NCI-H1694 treated with DMSO at 0.1 percent for 48 hours (cell line): ENCODE measurements around the gene SLC6A6.

Experiments used
- DNase-seq: peaks from one replicate; lab custom pipeline; 2025; lab: John Stamatoyannopoulos, UW

SLC6A6 gene

DNA sequence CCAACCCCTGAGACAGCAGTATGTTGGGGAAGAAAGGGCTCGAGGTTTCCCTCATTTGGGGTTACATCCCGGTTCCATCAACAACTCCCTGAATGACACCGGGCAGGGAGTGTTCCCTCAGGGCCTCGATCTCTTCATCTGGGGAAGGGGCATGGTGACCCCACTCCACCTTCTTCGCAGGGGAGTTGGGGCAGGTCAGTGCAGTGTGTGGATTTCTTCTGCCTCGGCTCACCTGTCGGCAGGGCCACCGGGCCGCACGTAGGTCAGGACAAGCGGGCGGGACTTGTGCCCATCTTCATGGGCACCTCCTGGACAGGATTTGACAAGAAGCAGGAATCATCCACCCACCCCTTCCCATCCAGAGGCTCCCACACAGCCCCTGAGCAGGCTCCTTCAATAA is 120.4 kb downstream of the SLC6A6 start:
- DNase-seq: no peak

DNA sequence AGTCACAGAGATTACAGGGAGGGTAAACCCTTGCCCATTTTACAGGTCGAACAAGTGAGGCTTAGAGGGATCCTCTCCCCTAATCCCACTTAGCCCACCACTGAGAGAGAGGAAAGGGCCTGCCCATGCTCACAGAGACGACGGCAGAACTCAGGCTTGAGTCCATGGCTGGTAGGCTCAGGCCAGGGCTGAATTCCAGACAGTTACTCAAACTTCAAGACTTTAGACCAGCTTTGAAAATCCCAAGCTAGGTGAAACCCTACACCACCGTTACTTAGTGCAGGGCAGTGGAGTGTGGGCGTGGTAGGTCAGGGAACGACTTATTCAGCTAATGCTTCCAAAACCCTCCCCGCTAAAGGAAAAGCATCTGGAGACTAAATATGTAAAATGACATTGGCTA is 121.4 kb downstream of the SLC6A6 start:
- no peak for DNase-seq

DNA sequence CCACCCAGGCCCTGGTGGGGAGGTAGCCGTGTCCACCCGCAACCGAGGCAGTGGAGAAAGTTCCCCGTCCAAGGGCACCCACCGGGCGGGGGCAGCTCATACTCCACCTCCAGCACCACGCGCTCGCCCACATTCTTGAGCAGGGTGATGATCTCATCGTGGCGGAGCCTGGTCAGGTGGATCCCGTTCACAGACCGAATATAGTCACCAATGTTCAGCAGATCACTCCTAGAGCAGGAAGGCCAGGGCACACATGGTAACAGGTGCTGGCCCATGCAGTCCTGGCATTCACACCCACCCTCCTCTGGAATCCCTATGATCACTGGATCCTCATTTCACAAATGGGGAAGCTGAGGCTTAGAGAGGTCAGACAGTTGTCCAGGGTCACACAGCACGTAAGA is 121.9 kb downstream of the SLC6A6 start:
- no peak for DNase-seq

DNA sequence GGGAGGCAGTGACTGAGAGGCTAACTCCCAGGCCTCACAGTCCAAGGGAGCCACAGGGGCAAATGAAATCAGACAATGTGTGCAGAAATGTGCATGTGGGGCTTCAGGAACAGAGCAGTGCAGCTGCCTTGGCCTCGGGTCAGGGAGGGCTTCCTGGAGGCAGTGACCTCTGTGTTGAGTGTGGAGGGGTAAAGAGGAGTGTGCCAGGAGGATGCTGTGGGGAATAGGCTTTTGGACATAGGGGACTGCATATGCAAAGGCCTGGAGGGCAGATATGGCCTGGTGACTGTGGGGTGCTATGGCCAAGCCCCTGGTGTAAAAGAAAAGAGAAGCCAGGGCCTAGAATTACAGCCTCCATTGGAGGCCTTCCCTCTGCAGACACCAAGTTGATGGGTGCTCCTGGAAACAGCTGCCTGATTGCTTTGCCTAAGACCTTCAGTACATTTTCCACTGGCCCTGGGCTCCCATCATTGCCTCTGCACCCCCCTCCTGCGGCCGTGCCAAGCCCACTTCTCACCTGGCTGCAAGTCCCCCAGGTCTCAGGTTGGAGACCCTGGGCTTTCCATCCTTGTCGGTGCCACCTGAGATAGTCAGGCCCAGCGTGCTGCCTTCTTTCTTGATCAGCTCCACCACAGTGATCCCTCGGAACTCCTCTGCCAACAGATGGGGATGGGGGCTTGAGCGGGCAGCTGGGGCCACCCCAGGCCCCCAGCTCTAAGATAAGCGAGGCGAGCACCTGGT is 122.7 kb downstream of the SLC6A6 start:
- DNase-seq: no peak

DNA sequence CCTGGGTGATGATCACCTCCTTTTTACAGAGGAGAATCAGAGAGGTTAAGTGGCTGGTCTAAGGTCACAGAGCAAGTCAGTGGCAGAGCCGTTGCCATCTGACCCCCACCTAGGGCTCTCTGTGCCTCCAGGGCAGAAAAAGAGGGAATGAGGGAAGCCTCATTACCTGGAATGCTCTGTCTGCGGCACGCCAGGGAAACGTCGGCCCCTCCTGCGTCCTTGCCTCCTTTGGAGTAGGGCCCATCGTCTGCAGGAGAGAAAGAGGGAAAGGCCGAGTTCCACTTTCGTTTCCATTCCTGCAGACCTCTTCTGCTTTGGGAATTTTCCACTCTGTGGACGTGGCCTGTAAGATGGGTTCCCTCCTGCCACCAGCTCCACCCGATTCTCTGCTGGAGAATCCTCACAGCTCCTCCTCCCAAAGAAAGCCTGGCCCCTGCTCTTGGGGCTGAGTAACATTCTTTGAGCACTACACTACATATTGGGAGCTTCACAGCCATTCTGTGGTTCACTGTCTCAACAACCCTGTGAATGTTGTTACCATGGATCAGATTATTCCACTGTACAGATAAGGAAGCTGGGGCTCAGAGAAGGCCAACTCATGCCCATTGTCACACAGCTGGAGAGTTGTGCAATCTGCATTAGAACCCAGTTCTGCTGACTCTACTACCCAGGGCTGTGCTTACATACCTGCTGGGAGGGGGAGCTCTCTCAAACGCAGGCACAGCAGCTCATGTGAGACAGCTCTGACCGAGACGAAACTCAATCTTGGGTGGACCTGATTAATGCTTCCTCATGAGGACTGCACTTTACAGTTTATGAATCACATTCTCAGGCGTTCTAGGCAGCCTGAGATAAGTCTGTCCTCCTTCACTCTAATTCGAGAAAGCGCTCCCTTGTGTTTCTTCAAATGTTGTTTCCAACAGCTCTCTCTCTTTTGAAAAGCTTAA is 123.6 kb downstream of the SLC6A6 start:
- DNase-seq: no peak

DNA sequence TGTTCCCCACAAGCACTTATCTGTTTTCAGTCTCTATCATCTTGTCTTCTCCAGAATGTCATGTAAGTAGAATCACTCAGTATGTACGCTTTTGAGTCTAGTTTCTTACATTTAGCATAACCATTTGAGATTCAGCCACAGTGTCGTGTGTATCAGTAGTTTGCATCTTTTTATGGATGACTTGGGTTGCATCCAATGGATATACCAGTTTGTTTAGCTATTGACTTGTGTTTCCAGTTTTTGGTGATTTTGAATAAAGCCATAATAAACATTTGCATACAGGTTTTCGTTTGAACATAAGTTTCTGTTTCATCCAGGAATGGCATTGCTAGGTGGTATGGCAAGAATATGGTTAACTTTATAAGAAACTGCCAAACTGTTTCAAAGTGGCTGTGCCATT is 125.7 kb downstream of the SLC6A6 start:
- DNase-seq: no peak

DNA sequence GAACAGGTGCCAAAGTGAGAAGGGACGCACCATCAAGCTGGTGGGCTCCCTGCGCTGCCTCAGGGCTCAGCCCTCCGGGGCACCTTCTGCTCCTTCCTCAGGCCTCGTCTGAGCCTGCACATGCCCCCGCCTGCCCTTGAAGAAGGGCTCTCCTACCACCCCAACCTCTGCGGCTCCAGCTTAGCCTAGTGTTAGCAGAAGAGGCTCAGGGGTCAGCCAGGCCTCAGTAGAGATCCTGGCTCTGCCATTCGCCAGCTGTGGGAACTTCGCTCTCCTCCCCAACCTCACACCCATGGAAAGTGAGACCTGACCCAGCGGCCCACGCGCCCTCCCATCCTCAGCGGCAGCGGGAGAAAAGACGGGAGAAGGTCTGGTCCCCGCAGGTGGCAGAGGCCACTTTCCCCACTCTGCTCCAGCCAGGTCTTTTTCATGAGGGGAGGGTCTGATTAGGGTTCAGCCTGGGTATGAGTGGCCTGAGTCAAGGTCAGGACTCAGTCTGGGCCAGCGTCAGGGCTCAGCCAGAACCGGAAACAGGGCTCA is 129.5 kb downstream of the SLC6A6 start:
- DNase-seq: no peak

DNA sequence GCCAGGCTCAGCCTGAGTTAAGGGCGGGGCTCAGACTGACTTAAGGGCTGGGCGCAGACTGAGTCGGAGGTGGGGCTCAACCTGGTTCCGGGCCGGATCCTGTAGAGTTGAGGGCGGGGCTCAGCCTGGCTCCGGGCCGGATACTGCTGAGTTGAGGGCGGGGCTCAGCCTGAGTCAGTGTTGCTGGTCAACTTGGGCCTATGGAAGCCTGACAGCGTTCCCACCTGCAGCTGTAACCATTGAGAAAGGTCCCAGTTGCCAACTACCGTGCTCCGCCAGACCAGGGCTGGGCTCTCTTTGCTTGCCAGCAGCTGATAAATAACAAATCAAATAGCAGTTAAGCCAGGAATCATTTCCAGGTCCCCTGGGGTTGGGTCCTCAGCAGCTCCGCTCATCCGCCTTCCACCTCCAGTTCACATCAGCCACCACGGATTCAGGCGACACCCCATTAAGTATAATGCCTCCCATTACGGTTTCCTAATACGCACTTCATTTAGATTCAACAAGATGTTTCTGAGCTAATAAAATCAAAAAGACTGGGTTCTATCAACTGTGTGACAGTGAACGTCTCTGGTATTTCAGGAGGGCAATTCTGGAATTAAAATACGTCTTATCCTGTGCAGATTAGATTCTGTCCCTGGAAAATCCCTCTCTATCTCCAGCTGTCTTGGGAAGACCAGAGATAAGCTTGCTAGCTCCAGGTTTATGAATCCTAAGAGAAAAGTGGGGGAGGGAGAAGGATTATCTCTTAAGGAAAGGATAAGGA is 130.5 kb downstream of the SLC6A6 start:
- DNase-seq: no peak

DNA sequence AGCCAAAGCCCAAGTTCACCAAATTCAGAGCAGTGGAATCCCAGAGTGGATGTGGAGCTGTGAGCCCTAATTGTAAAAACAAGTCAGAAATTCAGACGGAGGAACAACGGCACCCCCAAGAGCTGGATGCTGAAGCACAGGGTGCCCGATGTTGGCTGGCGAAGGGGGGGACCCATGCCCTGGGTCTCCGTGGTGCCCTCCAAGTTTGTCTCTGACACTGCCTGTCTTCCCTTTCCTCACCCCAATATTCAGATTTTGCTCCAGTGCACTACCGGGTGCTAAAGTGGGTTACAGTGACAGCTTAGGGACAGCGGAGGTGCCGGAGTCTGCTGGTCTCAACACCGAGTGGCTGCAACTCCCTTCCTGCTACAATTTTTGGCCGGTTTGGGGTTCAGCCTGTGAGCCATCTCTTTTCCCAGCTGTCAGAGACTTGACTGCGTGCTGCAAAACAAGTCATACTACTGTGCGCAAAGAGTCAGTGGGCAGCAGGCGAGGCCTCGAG is 131.1 kb downstream of the SLC6A6 start:
- DNase-seq: no peak

DNA sequence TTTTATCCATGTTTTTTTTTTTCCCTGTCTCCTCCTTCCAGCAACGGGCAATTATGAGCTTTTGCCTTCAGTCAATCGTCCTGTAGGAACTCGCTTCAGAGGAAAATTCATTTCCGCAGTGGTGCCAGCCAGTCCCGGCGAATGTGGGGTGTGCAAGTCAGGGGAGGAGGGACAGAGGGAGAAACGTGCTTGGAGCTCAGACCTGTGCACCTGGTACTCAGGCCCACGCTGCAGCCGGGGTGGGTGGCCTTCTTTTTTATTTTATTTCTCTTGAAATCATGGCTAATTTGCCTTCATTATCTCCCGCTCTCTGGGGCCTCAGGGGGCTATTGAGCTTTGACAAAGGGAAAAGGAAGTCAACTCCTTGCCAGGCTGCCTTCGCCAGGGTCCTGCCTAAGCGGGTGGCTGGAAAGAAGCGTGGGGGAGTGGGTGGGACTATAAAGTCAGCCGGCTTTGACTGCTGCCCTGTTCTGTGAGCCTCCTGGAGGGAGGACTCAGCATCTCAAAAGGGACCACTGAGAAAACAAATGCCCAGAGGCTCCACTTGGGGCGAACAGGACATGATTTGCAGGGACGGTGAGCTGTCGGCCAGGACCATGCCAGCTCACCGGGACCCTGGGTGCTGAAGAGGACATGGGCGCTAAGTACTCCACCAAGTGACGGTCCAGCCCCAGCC is 132.2 kb downstream of the SLC6A6 start:
- DNase-seq: no peak

DNA sequence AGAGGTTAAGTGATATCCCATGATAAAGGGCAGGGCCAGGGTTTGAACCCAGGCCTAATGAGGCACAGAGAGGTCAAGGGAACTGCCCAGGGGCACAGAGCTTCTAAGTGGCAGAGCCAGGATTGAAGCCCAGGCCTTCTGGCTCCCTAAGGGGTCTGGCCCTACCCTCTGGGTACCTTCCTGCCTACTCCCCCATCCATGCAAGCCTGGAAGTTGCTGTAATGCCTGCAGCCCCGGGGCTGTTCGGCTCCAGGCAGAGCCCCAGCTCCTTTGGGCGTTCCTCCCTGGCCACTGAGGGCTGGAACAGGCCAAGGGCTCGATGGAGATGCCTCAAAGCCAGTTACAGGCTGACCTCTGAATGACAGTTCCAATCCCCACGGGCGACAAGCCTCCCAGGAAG is 133.2 kb downstream of the SLC6A6 start:
- no peak for DNase-seq

DNA sequence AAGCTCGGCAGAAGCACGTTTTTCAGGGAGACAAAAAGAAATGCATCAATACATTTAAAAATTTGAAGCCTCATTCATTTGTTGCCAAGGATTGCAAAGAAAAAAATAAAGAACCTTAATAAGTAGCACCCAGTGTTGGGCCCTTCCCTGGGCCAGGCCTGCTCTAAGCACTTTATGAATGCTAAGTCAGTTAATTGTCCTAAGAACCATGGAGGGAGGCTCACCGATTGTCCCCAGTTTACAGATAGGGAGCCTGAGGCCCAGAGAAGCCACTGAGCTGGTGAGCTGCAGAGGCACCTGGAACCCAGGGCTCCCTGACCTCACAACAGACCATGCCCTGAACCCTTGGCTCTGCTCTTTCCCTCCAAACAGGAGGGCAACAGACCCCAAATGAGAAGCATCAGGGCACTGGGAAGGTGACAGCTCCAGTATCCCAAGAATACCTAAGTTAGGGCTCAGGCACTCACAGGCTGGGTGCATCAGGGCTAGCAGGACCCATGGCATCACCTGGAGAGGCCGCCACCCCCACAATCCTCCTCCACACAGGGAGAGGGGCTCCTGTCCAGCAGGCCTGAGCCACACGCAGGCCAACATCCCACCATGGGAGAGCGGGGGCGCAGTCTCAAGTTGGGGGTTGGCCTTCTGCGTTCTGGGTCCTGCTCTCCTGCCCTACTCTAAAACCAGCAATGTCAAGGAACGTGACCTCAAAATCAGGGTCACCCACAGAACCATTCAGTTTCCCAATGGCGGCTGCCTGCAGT is 133.8 kb downstream of the SLC6A6 start:
- DNase-seq: no peak

DNA sequence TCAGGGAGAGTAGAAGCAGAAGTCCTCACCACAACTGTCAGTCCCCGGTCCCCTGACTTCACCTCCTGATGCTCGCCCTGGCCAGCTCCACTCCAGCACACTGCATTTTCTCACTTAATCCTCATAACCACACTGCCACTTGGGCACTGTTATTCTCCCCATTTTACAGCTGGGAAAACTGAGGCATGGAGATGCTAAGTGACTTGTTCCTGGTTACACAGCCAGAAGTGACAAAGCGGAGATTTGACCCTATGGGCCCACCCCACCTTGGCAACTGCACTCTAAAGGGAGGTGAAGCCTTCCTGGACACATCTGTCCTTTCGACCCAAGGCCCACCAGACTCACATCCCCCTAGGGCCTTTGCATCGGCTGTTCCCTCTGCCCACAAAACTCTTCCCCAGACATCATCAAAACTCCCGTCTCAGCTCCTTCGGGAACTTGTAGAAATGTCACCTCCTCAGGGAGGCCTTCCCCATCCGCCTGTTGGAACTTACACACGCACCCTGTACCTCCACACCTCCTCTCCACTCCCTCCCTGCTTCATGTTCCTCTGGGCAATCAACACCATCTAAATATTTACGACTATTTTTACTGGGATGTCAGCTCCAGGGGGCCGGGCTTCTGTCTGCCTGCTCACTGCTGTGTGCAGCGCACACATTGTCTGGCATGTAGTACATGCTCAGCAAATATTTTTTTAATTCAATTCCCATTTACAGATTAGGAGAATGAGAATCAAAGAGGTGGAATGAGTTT is 134.6 kb downstream of the SLC6A6 start:
- DNase-seq: no peak

DNA sequence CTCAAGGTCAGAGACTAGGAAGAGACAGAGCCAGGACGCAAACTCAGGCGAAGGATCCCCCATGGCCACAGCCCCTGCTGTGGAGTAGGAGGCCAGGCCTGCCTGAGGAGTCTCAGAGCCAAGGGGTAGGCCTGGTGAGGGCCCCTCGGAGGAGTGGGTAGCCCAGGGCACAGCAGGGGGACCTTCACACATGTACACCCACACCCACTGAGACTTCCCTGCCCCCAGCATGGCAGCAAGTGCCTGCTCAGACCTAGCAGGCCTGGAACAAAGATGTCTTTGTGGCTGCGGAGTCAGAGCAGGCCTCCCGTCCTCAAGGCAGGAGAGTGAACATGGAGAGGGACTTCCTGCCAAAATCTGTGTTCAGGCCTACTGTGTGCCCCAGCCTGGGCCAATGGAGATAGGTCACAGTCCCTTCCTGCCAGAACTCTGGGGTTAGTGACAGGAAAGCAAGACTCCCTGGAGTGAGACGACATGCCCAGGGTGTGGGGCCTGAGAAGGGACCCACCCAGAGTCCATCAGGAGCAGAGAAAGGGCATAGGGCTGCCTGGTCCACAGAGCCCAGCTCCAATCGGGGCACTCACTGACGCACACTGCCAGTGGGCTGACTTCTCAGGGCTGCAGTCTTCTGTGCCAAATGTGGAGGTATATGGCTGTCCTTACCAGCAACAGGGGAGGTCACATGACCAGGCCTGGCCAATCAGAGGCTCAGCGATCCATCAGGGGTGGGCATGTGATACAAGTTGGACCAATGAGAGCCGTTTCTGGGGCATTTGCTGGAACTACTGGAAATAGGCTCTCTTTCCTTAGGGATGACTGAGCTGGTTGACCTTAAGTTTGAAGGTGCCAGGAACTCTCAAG is 135.4 kb downstream of the SLC6A6 start:
- no peak for DNase-seq

DNA sequence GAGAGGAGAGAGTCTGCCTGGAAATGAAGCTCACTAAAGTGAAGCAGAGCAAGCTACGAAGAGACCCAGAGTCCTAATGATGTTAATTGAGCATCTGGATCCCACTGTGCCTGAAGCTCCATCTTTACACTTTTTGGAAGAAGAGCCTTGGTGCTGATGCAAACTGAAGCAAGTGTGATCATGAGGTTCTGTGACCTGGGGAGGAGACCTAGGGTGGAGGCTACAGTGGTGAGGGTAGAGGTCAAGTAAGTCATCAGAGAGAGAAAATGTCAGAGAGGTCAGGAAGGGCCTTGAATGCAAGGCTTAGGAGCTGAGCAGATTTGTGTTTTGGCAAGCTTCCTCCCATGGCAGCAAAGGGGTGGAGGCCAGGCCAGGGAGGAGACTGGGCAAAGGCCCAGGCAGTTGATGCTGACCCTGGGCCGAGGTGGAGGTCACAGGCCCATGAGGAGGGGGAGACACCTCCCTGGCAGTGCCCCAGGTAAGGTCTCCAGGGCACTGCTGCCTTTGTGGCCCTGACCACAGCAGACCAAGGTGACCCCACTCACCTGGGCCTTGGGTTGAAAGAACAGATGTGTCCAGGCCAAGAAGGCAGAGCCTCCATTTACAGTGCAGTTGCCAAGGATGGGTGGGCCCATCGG is 136.2 kb downstream of the SLC6A6 start:
- no peak for DNase-seq
